MCF 10A (cell line): ENCODE results near the gene GET4. TPM values are rescaled to one million over a fixed set of nuclear protein-coding genes. Genes with fewer than 3 reads are reported as not detected.

Experiments
- BruUV-seq: library from RNA; stranded (reverse); fragments of 400-500 nt; replicated peaks from 2 replicates; lab custom pipeline; 2021; lab: Mats Ljungman, UMichigan
- CTCF ChIA-PET: fragments of 300-600 bp; sonication (Branson Sonifier 250); formaldehyde crosslinking; extraction: SDS; loops from one replicate; lab custom pipeline; 2021; ENCODE audit warnings: antibody characterized with exemption, inconsistent platforms; lab: Yijun Ruan, JAX
- POLR2A ChIA-PET: fragments of 300-600, 350-650 bp; sonication (Branson Sonifier 250); formaldehyde crosslinking; extraction: SDS; loops from one replicate; lab custom pipeline; 2020; ENCODE audit warnings: antibody characterized with exemption, inconsistent platforms; lab: Yijun Ruan, JAX
- DNase-seq: peaks from one replicate; pipeline ENCODE4 v3.0.0-alpha.2; 2018; ENCODE audit not compliant: unreplicated experiment
- H3K27ac Mint-ChIP-seq: one replicate; pipeline ENCODE4 v1.8.0; 2022; ENCODE audit warnings: mild to moderate bottlenecking, low read depth, mixed read lengths; ENCODE audit not compliant: unreplicated experiment
- H3K27me3 Mint-ChIP-seq: one replicate; pipeline ENCODE4 v1.8.0; 2022; ENCODE audit warnings: mixed read lengths; ENCODE audit not compliant: insufficient read depth, unreplicated experiment
- H3K36me3 Mint-ChIP-seq: one replicate; pipeline ENCODE4 v1.8.0; 2022; ENCODE audit warnings: mild to moderate bottlenecking, moderate library complexity, mixed read lengths; ENCODE audit not compliant: insufficient read depth, unreplicated experiment
- H3K4me1 Mint-ChIP-seq: one replicate; pipeline ENCODE4 v1.8.0; 2022; ENCODE audit warnings: mixed read lengths; ENCODE audit not compliant: insufficient read depth, unreplicated experiment
- H3K4me3 Mint-ChIP-seq: one replicate; pipeline ENCODE4 v1.8.0; 2022; ENCODE audit warnings: mild to moderate bottlenecking, moderate library complexity, mixed read lengths; ENCODE audit not compliant: unreplicated experiment
- H3K9me3 Mint-ChIP-seq: one replicate; pipeline ENCODE4 v1.8.0; 2022; ENCODE audit warnings: mixed read lengths; ENCODE audit not compliant: unreplicated experiment
- intact Hi-C: fragments of 100-400 bp; cut with micrococcal nuclease; formaldehyde crosslinking; loops from 2 replicates; pipeline ENCODE4 v1.14.1; 2022
- total RNA-seq: library from RNA; stranded (reverse); gene quantifications from 2 replicates; pipeline ENCODE4 v1.2.3, GENCODE V29; 2022
- TF ChIP-seq, protein P1 (sequence below): fragments of 200-600 bp; IDR thresholded peaks from one replicate; pipeline ENCODE4 v1.8.0; 2022; ENCODE audit warnings: antibody characterized with exemption, mild to moderate bottlenecking; ENCODE audit not compliant: unreplicated experiment

Gene GET4
- total RNA-seq, 1 experiment from 2014 or later = 32.6 TPM

DNA sequence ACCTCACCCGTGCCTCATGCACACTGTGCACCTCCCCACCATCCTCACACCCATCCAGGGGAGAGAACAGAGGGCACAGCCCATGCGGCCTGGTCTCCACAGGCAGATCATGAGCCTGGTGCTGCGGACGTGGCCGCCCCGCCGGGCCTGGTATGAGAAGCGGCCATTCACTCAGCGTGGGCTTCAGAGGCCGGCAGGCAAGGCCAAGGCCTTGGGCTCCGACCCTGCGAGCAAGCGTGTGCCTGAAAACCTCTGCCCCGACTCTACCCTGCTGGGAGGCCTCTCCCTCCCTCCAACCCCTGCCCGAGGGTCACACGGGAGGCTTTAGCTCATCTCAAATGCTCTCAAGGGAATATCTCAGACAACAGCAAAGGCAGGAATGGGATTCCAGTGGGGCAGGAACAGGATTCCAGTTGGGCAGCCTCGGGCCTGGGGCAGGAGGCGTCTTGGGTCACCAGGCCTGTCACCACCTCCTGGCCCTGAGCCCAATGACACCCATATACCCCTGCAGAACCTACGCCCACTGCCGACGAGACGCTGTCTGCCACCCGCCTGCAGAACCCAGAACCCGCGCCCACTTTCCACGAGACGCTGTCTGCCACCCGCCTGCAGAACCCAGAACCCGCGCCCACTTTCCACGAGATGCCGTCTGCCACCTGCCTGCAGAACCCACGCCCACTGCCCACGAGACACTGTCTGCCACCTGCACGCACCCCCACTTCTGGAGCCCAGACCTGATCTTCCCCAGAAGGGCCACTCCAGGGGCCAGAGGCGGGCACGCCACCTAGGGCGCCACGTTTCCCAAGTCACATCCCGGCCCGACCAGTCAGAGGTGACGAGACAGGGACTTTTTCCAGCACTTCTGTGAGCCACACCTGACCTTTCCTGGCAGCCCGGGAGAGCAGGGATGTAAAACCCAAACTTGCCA is 39.2 kb downstream of the GET4 start:
- Mint-ChIP-seq H3K4me3 (no peak overlapping the region), H3K4me1 (peaks cover 7% of the 10 kb centered on the region), H3K9me3 (no peaks in the 10 kb centered on the region), H3K27me3 (no peaks in the 10 kb centered on the region), H3K27ac (no peak overlapping the region), H3K36me3 (no peaks in the 10 kb centered on the region)
- POLR2A ChIA-PET = no interaction called here
- CTCF ChIA-PET = no interaction called here
- DNase-seq = no peak
- BruUV-seq = no TSS peak
- intact Hi-C loops = no loop called here
- TF ChIP-seq, protein P1, sequence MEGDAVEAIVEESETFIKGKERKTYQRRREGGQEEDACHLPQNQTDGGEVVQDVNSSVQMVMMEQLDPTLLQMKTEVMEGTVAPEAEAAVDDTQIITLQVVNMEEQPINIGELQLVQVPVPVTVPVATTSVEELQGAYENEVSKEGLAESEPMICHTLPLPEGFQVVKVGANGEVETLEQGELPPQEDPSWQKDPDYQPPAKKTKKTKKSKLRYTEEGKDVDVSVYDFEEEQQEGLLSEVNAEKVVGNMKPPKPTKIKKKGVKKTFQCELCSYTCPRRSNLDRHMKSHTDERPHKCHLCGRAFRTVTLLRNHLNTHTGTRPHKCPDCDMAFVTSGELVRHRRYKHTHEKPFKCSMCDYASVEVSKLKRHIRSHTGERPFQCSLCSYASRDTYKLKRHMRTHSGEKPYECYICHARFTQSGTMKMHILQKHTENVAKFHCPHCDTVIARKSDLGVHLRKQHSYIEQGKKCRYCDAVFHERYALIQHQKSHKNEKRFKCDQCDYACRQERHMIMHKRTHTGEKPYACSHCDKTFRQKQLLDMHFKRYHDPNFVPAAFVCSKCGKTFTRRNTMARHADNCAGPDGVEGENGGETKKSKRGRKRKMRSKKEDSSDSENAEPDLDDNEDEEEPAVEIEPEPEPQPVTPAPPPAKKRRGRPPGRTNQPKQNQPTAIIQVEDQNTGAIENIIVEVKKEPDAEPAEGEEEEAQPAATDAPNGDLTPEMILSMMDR = no peak

DNA sequence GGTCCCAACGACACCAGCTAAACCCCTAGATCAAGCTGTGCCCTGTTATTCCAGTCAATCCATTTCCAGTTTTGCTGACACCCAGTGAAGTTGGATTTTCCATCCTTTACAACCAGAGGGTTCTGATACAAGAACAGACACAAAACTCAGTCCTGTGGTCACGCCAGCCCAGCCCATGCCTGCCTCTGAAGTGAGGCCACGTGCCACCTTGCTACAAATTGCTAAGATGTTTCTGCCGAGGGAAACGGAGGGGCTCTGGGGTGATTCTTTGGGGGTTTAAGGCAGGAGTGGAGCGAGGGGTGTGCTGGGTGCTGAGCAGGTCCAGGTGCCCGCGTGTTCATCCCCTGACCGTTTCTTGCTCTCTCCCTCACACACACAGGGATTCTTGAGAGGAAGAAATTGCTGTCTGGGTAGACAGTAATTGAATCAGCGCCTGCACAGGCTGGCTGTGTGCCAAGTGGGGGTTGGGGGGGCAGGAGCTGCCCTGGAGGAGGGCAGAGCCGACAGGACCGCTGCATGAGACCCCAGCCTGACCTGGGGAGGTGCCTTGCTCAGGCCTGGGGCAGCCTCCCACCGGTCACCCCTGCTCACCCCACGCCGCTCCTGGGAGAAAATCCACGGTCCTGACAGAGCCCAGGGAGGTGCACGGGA is 40.1 kb downstream of the GET4 start:
- no peak for DNase-seq
- intact Hi-C loops = no loop called here
- TF ChIP-seq, protein P1 = no peak
- BruUV-seq = no TSS peak
- ChIA-PET POLR2A (no interaction called here), CTCF (no interaction called here)
- Mint-ChIP-seq H3K9me3 (no peaks in the 10 kb centered on the region), H3K36me3 (no peaks in the 10 kb centered on the region), H3K4me1 (peaks cover 7% of the 10 kb centered on the region), H3K4me3 (no peak overlapping the region), H3K27me3 (no peaks in the 10 kb centered on the region), H3K27ac (no peak overlapping the region)

DNA sequence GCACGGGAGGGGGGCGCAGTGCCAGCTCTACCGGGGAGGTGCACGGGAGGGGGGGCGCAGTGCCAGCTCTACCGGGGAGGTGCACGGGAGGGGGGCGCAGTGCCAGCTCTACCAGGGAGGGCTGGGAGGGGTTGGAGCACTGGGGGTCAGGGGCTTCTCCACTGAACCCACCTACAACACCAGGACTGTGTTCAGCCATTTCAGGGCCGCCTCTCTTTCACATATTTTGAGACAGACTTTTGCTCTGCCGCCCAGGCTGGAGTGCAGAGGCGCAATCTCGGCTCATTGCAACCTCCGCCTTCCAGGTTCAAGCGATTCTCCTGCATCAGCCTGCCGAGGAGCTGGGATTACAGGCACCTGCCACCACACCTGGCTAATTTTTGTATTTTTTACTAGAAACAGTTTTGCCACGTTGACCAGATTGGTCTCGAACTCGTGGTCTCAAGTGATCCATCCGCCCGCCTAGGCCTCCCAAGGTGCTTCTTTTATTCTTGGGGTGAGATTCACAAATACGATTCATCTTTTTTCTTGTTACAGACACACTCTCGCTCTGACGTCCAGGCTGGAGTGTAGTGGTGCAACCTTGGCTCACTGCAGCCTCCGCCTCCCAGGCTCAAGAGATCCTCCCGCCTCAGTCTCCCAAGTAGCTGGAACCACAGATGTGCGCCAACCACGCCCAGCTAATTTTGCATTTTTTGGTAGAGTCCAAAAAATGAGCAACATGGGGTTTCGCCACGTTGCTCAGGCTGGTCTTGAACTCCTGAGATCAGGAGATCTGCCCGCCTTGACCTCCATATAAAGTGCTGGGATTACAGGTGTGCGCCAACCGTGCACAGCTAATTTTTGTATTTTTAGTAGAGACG is 41.1 kb downstream of the GET4 start:
- TF ChIP-seq, protein P1 = no peak
- Mint-ChIP-seq H3K27ac (no peak overlapping the region), H3K4me3 (no peak overlapping the region), H3K36me3 (no peaks in the 10 kb centered on the region), H3K27me3 (no peaks in the 10 kb centered on the region), H3K9me3 (no peaks in the 10 kb centered on the region), H3K4me1 (peaks cover 7% of the 10 kb centered on the region)
- ChIA-PET CTCF (interaction anchor here (0.5 to 1.1 kb wide), 2 partner anchors 33 to 45 kb away, joined by 3 to 4 read pairs; no protein-coding TSS in a partner anchor), POLR2A (interaction anchor here (1.1 kb wide), 1 partner anchor 36 kb away, joined by 4 read pairs; no protein-coding TSS in a partner anchor)
- intact Hi-C loops = no loop called here
- DNase-seq = no peak
- no TSS peak for BruUV-seq
